ENCODE data around the gene FIBP.

GRCh38 chr11:65906602-65907001 lies 18.3 kb upstream of the FIBP start:
- TF ChIP-seq CTCF (IDR thresholded peaks at IDR 0.05) (no peak), POLR2A (IDR thresholded peaks at IDR 0.05) (no peak)
